Spleen (tissue), 7 donors: Measurements from ENCODE around the gene RAMP1.

Experiments
- POLR2A ChIP-seq, 3 donors: fragments of 450-650 bp; IDR thresholded peaks; one replicate each; pipeline ENCODE4 v1.5.1; 2017; ENCODE audit warnings: antibody characterized with exemption in 3 of 3, mild to moderate bottlenecking in 1 of 3
- TF ChIP-seq, protein P1 (sequence below), 11 experiments: fragments of 200-600 bp in 7 of 11; fragments of 450-650 bp in 4 of 11; sonication (generic) in 4 of 11; IDR thresholded peaks in 8 of 11; conservative IDR thresholded peaks in 3 of 11; 1 replicate in 7 of 11; 2 replicates in 4 of 11; pipeline versions ENCODE4 v1.4.0 to v1.8.0; 2016 to 2021; ENCODE audit warnings: antibody characterized with exemption in 11 of 11, inconsistent platforms in 4 of 11, mild to moderate bottlenecking in 1 of 11
- donor health status: DM: no; HTN: no; CAD: no; lungs with moderate emphysema.
- donor health status: DM: no; HTN: no; CAD: no.
- donor health status: DM: no; HTN: no; CAD: no.

GRCh38 chr2:237956402-237956736, 96.9 kb downstream of the RAMP1 start:
- TF ChIP-seq POLR2A (IDR thresholded peaks at IDR 0.05) = no peak
- TF ChIP-seq, protein P1, sequence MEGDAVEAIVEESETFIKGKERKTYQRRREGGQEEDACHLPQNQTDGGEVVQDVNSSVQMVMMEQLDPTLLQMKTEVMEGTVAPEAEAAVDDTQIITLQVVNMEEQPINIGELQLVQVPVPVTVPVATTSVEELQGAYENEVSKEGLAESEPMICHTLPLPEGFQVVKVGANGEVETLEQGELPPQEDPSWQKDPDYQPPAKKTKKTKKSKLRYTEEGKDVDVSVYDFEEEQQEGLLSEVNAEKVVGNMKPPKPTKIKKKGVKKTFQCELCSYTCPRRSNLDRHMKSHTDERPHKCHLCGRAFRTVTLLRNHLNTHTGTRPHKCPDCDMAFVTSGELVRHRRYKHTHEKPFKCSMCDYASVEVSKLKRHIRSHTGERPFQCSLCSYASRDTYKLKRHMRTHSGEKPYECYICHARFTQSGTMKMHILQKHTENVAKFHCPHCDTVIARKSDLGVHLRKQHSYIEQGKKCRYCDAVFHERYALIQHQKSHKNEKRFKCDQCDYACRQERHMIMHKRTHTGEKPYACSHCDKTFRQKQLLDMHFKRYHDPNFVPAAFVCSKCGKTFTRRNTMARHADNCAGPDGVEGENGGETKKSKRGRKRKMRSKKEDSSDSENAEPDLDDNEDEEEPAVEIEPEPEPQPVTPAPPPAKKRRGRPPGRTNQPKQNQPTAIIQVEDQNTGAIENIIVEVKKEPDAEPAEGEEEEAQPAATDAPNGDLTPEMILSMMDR (IDR thresholded peaks at IDR 0.05 in 8 of 11, conservative IDR thresholded peaks at IDR 0.05 in 3 of 11) = no peak
